ENCODE data around the gene POLL. TPM values are rescaled to one million over a fixed set of nuclear protein-coding genes. Genes with fewer than 3 reads are reported as not detected.

Gene POLL
- polyA plus RNA-seq, 2 of the 4 experiments (the other 2 are of a cell fraction) = 13.3 to 16.7 TPM

GRCh38 chr10:101565370-101565900 is 22.6 kb downstream of the POLL start:
- CTCF ChIA-PET = interaction anchor here (0.9 to 1.3 kb wide), 3 partner anchors 11 to 404 kb away, joined by 3 to 6 read pairs (median 3); no protein-coding TSS in a partner anchor
- H3K4me1 ChIP-seq = peaks cover 5% of the 10 kb centered on the region; the same call in 1 of the 3 replicates
- no peaks in the 10 kb centered on the region for H3K9me3 ChIP-seq
- H3K4me2 ChIP-seq = no peak overlapping the region
- no peak overlapping the region for H3K27ac ChIP-seq
- POLR2A ChIA-PET = no interaction called here
- FAIRE-seq (no peak), DNase-seq (ENCODE audit: low read depth in 1 of 2, low spot score in 1 of 2) (no peak), ATAC-seq (no peak)
- no peak overlapping the region for H3K4me3 ChIP-seq
- TF ChIP-seq HDAC2 (IDR thresholded peaks at IDR 0.05) (no peak), JUNB (IDR thresholded peaks at IDR 0.05) (no peak), ZSCAN20 (CRISPR knock-in tag; IDR thresholded peaks at IDR 0.05) (no peak), BCL3 (IDR thresholded peaks at IDR 0.05) (no peak), EHF (CRISPR knock-in tag; IDR thresholded peaks at IDR 0.05) (no peak), USF2 (IDR thresholded peaks at IDR 0.05) (no peak), KDM1A (IDR thresholded peaks at IDR 0.05; ENCODE audit: low read depth) (no peak), HMGXB4 (CRISPR knock-in tag; IDR thresholded peaks at IDR 0.05; ENCODE audit: borderline replicate concordance) (no peak)
- WGBS (ENCODE audit: missing lambda C conversion rate) = 83% methylated on average over 5 of the region's 5 CpGs

- no peak overlapping the region for H3K4me3 ChIP-seq
- DNase-seq (ENCODE audit: low read depth in 1 of 2, low spot score in 1 of 2) (no peak), ATAC-seq (no peak), FAIRE-seq (no peak)
- CTCF ChIA-PET = interaction anchor here (0.9 to 2.0 kb wide), 4 partner anchors 16 to 350 kb away, joined by 3 to 8 read pairs (median 4); no protein-coding TSS in a partner anchor
- WGBS (ENCODE audit: missing lambda C conversion rate) = 84% methylated on average over 14 of the region's 15 CpGs
- H3K9me3 ChIP-seq = no peaks in the 10 kb centered on the region
- no peak overlapping the region for H3K27ac ChIP-seq
- no peak overlapping the region for H3K4me2 ChIP-seq
- POLR2A ChIA-PET = no interaction called here
- TF ChIP-seq USF2 (IDR thresholded peaks at IDR 0.05) = no peak
- H3K4me1 ChIP-seq = peaks cover 5% of the 10 kb centered on the region; the same call in 1 of the 3 replicates
These were observed 23.5 kb downstream of the POLL start for GRCh38 chr10:101564490-101564991.

- CTCF ChIA-PET = interaction anchor here (0.7 to 2.0 kb wide), 4 partner anchors 15 to 349 kb away, joined by 3 to 8 read pairs (median 4); no protein-coding TSS in a partner anchor
These were observed 24.5 kb downstream of the POLL start for GRCh38 chr10:101563497-101564040.

More at GRCh38 chr10:101563497-101564040, 24.5 kb downstream of the POLL start:
- no peak overlapping the region for H3K4me3 ChIP-seq
- no peaks in the 10 kb centered on the region for H3K4me1 ChIP-seq
- TF ChIP-seq KDM1A (IDR thresholded peaks at IDR 0.05; ENCODE audit: low read depth) (no peak), ELK1 (IDR thresholded peaks at IDR 0.05; ENCODE audit: low read depth, low read length) (no peak), HDAC2 (IDR thresholded peaks at IDR 0.05) (no peak), ZC3H11A (IDR thresholded peaks at IDR 0.05) (no peak), NPAS2 (CRISPR knock-in tag; IDR thresholded peaks at IDR 0.05; ENCODE audit: borderline replicate concordance) (no peak), EHF (CRISPR knock-in tag; IDR thresholded peaks at IDR 0.05) (no peak), BCL3 (IDR thresholded peaks at IDR 0.05) (no peak), PHF8 (IDR thresholded peaks at IDR 0.05; ENCODE audit: borderline replicate concordance, low read depth) (no peak), RAD21 (conservative IDR thresholded peaks at IDR 0.05 in 1 of 2, IDR thresholded peaks at IDR 0.05 in 1 of 2) (no peak), TP53 (CRISPR knock-in tag; IDR thresholded peaks at IDR 0.05) (no peak), MAX (IDR thresholded peaks at IDR 0.05) (no peak), CEBPB (IDR thresholded peaks at IDR 0.05) (no peak), MAFK (IDR thresholded peaks at IDR 0.05; ENCODE audit: partially characterized antibody) (no peak), USF2 (IDR thresholded peaks at IDR 0.05) (no peak), JUNB (IDR thresholded peaks at IDR 0.05) (no peak), HOXB13 (CRISPR knock-in tag; IDR thresholded peaks at IDR 0.05; ENCODE audit: low read depth) (no peak), HOXA7 (CRISPR knock-in tag; IDR thresholded peaks at IDR 0.05) (no peak), CHD2 (IDR thresholded peaks at IDR 0.05; ENCODE audit: low read length, partially characterized antibody) (no peak), E2F6 (IDR thresholded peaks at IDR 0.05; ENCODE audit: borderline replicate concordance, low read depth) (no peak)
- no peak overlapping the region for H3K4me2 ChIP-seq
- no peaks in the 10 kb centered on the region for H3K9me3 ChIP-seq
- H3K27ac ChIP-seq = no peak overlapping the region
- ATAC-seq (no peak), DNase-seq (ENCODE audit: low read depth in 1 of 2, low spot score in 1 of 2) (no peak), FAIRE-seq (no peak)
- WGBS (ENCODE audit: missing lambda C conversion rate) = 64% methylated on average over 11 of the region's 11 CpGs
- POLR2A ChIA-PET = interaction anchor here (0.7 kb wide), 1 partner anchor 226 kb away, joined by 4 read pairs; no protein-coding TSS in a partner anchor
